Pons (tissue), 1 donor: ENCODE results near the gene TREX2.
"Not testable (repeated sequence)": the region's sequence is repeated elsewhere in the genome, so short reads cannot be mapped to it uniquely, and the experiment has no call there.

Experiments used
- DNase-seq: peaks from one replicate; pipeline ENCODE4 v3.0.0-alpha.2; 2016; ENCODE audit warnings: low spot score

TREX2 gene

GRCh38 chrX:153407736-153408135 lies 38.1 kb downstream of the TREX2 start:
- DNase-seq = no peak

- DNase-seq = no peak
These were observed 39.0 kb downstream of the TREX2 start for GRCh38 chrX:153406903-153407302.

GRCh38 chrX:153406011-153406410 lies 39.8 kb downstream of the TREX2 start:
- no peak for DNase-seq

GRCh38 chrX:153405426-153405825 lies 40.4 kb downstream of the TREX2 start:
- no peak for DNase-seq

GRCh38 chrX:153404333-153404732 lies 41.5 kb downstream of the TREX2 start:
- not testable (repeated sequence) for DNase-seq

GRCh38 chrX:153401133-153401764 lies 44.6 kb downstream of the TREX2 start, which contains the start of gene PNMA6E:
TSS of gene PNMA6E (minus strand) at chrX:153401350. CDS start at chrX:153398849, 2,501 bp downstream.
- no peak for DNase-seq

GRCh38 chrX:153400146-153401132 lies 45.4 kb downstream of the TREX2 start:
- DNase-seq = no peak

- no peak for DNase-seq
These were observed 47.4 kb downstream of the TREX2 start for GRCh38 chrX:153398275-153398960.

- DNase-seq = no peak
These were observed 48.4 kb downstream of the TREX2 start for GRCh38 chrX:153397256-153397960.

GRCh38 chrX:153396320-153397195 lies 49.3 kb downstream of the TREX2 start:
- no peak for DNase-seq

- DNase-seq = no peak
These were observed 50.1 kb downstream of the TREX2 start for GRCh38 chrX:153395613-153396319.

- no peak for DNase-seq
These were observed 51.2 kb downstream of the TREX2 start for GRCh38 chrX:153394612-153395011.
